ENCODE data around the gene VAV1. TPM values are rescaled to one million over a fixed set of nuclear protein-coding genes. Genes with fewer than 3 reads are reported as not detected.

The VAV1 gene
- total and polyA plus RNA-seq, 2 of the 13 experiments (the other 11 are each of a cell fraction or from before 2014, with no cell fraction given): not detected

DNA sequence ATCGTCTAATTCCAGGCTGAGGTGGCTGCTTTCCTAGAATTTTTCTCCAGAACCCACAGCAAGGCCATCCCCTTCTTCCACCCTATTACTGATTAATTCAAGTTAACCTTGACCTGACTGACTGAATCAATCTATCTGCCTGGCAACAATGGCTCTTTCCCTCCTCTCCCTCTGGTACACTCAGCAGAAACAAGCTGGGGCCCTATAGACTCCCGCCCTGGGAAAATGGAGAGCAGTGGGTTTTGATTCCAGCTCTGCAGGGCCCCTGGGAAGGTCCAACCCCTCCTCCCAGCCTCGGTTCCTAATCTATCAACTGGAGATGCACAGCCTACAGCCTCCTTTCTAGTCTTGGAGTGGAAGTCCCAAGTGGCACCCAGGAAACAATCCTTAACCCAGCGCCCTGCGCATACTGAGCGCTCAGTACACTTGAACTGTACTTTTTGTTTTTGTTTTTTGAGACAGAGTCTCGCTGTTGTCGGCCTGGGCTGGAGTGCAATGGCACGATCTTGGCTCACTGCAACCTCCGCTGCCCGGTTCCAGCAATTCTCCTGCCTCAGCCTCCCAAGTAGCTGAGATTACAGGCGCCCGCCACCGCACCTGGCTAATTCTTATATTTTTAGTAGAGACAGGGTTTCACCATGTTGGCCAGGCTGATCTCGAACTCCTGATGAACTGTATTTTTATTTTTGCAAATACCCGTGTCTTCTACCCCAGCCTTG, 46.8 kb upstream of the VAV1 start (continued):
- TF ChIP-seq ELF3 (CRISPR knock-in tag; IDR thresholded peaks at IDR 0.05): peak; percentile 37; the same call in 1 of the 2 replicates
- TF ChIP-seq HDAC2 (CRISPR knock-in tag; IDR thresholded peaks at IDR 0.05): peak; percentile 65; the same call in 1 of the 2 replicates
- no peak for TF ChIP-seq PHF5A (CRISPR knock-in tag; IDR thresholded peaks at IDR 0.05; ENCODE audit: low read depth, unreplicated experiment)
- TF ChIP-seq REPIN1 (CRISPR knock-in tag; IDR thresholded peaks at IDR 0.05; ENCODE audit: borderline replicate concordance, low read depth): 0 out of 2 replicates have a peak, but pooled peaks have one; percentile 7
- TF ChIP-seq, protein P1, sequence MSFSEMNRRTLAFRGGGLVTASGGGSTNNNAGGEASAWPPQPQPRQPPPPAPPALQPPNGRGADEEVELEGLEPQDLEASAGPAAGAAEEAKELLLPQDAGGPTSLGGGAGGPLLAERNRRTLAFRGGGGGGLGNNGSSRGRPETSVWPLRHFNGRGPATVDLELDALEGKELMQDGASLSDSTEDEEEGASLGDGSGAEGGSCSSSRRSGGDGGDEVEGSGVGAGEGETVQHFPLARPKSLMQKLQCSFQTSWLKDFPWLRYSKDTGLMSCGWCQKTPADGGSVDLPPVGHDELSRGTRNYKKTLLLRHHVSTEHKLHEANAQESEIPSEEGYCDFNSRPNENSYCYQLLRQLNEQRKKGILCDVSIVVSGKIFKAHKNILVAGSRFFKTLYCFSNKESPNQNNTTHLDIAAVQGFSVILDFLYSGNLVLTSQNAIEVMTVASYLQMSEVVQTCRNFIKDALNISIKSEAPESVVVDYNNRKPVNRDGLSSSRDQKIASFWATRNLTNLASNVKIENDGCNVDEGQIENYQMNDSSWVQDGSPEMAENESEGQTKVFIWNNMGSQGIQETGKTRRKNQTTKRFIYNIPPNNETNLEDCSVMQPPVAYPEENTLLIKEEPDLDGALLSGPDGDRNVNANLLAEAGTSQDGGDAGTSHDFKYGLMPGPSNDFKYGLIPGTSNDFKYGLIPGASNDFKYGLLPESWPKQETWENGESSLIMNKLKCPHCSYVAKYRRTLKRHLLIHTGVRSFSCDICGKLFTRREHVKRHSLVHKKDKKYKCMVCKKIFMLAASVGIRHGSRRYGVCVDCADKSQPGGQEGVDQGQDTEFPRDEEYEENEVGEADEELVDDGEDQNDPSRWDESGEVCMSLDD (CRISPR knock-in tag; IDR thresholded peaks at IDR 0.05; ENCODE audit: borderline replicate concordance): no peak
- TF ChIP-seq, protein P2, sequence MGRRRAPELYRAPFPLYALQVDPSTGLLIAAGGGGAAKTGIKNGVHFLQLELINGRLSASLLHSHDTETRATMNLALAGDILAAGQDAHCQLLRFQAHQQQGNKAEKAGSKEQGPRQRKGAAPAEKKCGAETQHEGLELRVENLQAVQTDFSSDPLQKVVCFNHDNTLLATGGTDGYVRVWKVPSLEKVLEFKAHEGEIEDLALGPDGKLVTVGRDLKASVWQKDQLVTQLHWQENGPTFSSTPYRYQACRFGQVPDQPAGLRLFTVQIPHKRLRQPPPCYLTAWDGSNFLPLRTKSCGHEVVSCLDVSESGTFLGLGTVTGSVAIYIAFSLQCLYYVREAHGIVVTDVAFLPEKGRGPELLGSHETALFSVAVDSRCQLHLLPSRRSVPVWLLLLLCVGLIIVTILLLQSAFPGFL (CRISPR knock-in tag; IDR thresholded peaks at IDR 0.05): no peak
- TF ChIP-seq, protein P3, sequence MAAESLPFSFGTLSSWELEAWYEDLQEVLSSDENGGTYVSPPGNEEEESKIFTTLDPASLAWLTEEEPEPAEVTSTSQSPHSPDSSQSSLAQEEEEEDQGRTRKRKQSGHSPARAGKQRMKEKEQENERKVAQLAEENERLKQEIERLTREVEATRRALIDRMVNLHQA (CRISPR knock-in tag; IDR thresholded peaks at IDR 0.05): no peak
- no peak for TF ChIP-seq ZFYVE20 (CRISPR knock-in tag; IDR thresholded peaks at IDR 0.05; ENCODE audit: borderline replicate concordance, low read depth)
- no peak for TF ChIP-seq DMAP1 (CRISPR knock-in tag; IDR thresholded peaks at IDR 0.05)
- peak; percentile 78 for TF ChIP-seq ONECUT2 (CRISPR knock-in tag; IDR thresholded peaks at IDR 0.05)
- TF ChIP-seq ZNF780A (CRISPR knock-in tag; IDR thresholded peaks at IDR 0.05): no peak
- no peak for TF ChIP-seq RNF2 (conservative IDR thresholded peaks at IDR 0.05; ENCODE audit: low read depth)
- peak; percentile 86 for TF ChIP-seq NCOA2 (CRISPR knock-in tag; IDR thresholded peaks at IDR 0.05)
- peak; percentile 48 for TF ChIP-seq YY1 (IDR thresholded peaks at IDR 0.05; ENCODE audit: insufficient read depth, insufficient replicate concordance, low read depth, low read length)
- no peak for TF ChIP-seq ZNF816 (CRISPR knock-in tag; IDR thresholded peaks at IDR 0.05; ENCODE audit: borderline replicate concordance)
- no peak for TF ChIP-seq SUZ12 (IDR thresholded peaks at IDR 0.05; ENCODE audit: low read depth, low read length)
- TF ChIP-seq ZNF468 (CRISPR knock-in tag; IDR thresholded peaks at IDR 0.05): no peak
- TF ChIP-seq, protein P4, sequence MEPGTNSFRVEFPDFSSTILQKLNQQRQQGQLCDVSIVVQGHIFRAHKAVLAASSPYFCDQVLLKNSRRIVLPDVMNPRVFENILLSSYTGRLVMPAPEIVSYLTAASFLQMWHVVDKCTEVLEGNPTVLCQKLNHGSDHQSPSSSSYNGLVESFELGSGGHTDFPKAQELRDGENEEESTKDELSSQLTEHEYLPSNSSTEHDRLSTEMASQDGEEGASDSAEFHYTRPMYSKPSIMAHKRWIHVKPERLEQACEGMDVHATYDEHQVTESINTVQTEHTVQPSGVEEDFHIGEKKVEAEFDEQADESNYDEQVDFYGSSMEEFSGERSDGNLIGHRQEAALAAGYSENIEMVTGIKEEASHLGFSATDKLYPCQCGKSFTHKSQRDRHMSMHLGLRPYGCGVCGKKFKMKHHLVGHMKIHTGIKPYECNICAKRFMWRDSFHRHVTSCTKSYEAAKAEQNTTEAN (CRISPR knock-in tag; conservative IDR thresholded peaks at IDR 0.05): 0 out of 2 replicates have a peak, but pooled peaks have one; percentile 32
- TF ChIP-seq, protein P5, sequence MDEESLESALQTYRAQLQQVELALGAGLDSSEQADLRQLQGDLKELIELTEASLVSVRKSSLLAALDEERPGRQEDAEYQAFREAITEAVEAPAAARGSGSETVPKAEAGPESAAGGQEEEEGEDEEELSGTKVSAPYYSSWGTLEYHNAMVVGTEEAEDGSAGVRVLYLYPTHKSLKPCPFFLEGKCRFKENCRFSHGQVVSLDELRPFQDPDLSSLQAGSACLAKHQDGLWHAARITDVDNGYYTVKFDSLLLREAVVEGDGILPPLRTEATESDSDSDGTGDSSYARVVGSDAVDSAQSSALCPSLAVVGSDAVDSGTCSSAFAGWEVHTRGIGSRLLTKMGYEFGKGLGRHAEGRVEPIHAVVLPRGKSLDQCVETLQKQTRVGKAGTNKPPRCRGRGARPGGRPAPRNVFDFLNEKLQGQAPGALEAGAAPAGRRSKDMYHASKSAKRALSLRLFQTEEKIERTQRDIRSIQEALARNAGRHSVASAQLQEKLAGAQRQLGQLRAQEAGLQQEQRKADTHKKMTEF (CRISPR knock-in tag; IDR thresholded peaks at IDR 0.05): no peak
- TF ChIP-seq ZNF441 (CRISPR knock-in tag; IDR thresholded peaks at IDR 0.05; ENCODE audit: borderline replicate concordance): no peak
- peak; percentile 37 for TF ChIP-seq TEAD3 (CRISPR knock-in tag; optimal IDR thresholded peaks at IDR 0.05; ENCODE audit: borderline replicate concordance)
- TF ChIP-seq MED8 (CRISPR knock-in tag; IDR thresholded peaks at IDR 0.05; ENCODE audit: insufficient replicate concordance): no peak
- no peak for TF ChIP-seq MXI1 (IDR thresholded peaks at IDR 0.05; ENCODE audit: borderline replicate concordance, low read depth, low read length)
